PC-9 (cell line): ENCODE results near the gene KLC3. TPM values are rescaled to one million over a fixed set of nuclear protein-coding genes. Genes with fewer than 3 reads are reported as not detected.

Source experiments
- BruUV-seq: library from RNA; stranded (reverse); fragments of 400-500 nt; replicated peaks from 2 replicates; lab custom pipeline; 2021; lab: Mats Ljungman, UMichigan
- CTCF ChIA-PET: fragments of 300-600 bp; sonication (Branson Sonifier 250); formaldehyde crosslinking; loops from one replicate; lab custom pipeline; 2022; ENCODE audit warnings: antibody characterized with exemption; lab: Charles Lee
- POLR2A ChIA-PET: fragments of 300-600 bp; sonication (Branson Sonifier 250); formaldehyde crosslinking; loops from one replicate; lab custom pipeline; 2022; ENCODE audit warnings: antibody characterized with exemption; ENCODE audit not compliant: unreplicated experiment; lab: Charles Lee
- DNase-seq, 2 experiments: peaks; one replicate each; pipeline versions ENCODE4 v3.0.0 to v3.0.0-alpha.2; 2015 to 2022; ENCODE audit warnings: mixed read lengths in 1 of 2
- H2AFZ ChIP-seq: fragments of 200-600 bp; sonication (generic); 2 replicates; pipeline ENCODE4 v1.8.1; 2017; ENCODE audit warnings: antibody characterized with exemption
- H3F3A ChIP-seq: fragments of 200-600 bp; sonication (generic); 2 replicates; pipeline ENCODE4 v1.8.1; 2017; ENCODE audit warnings: antibody characterized with exemption, mild to moderate bottlenecking, low read depth; ENCODE audit not compliant: insufficient read depth
- H3K27ac ChIP-seq: fragments of 200-600 bp; sonication (generic); 2 replicates; pipeline ENCODE4 v1.6.1; 2016; ENCODE audit warnings: mixed run types
- H3K27me3 ChIP-seq: fragments of 200-600 bp; sonication (generic); 2 replicates; pipeline ENCODE4 v1.6.1; 2016; ENCODE audit warnings: low read depth, mixed run types; ENCODE audit not compliant: insufficient read depth
- H3K36me3 ChIP-seq: fragments of 200-600 bp; sonication (generic); 2 replicates; pipeline ENCODE4 v1.6.1; 2016; ENCODE audit warnings: low read depth, mixed run types
- H3K4me1 ChIP-seq: fragments of 200-600 bp; sonication (generic); replicated peaks from 2 replicates; pipeline ENCODE4 v1.6.1; 2016; ENCODE audit warnings: mixed run types; ENCODE audit not compliant: insufficient read depth
- H3K4me2 ChIP-seq: fragments of 200-600 bp; sonication (generic); 2 replicates; pipeline ENCODE4 v1.6.1; 2017; ENCODE audit warnings: mixed run types
- H3K4me3 ChIP-seq: fragments of 200-600 bp; sonication (generic); 2 replicates; pipeline ENCODE4 v1.6.1; 2016; ENCODE audit warnings: mixed run types
- H3K79me2 ChIP-seq: fragments of 200-600 bp; sonication (generic); 2 replicates; pipeline ENCODE4 v1.6.1; 2017; ENCODE audit warnings: low read depth, mixed run types
- H3K9me2 ChIP-seq: fragments of 200-600 bp; sonication (generic); 2 replicates; pipeline ENCODE4 v1.8.1; 2017; ENCODE audit warnings: mild to moderate bottlenecking; ENCODE audit not compliant: insufficient read depth
- H3K9me3 ChIP-seq: fragments of 200-600 bp; sonication (generic); 2 replicates; pipeline ENCODE4 v1.8.1; 2016; ENCODE audit warnings: low read depth; ENCODE audit not compliant: insufficient read depth
- H4K20me1 ChIP-seq: fragments of 200-600 bp; sonication (generic); 2 replicates; pipeline ENCODE4 v1.8.1; 2017; ENCODE audit not compliant: insufficient read depth
- CTCF ChIP-seq: fragments of 200-600 bp; sonication (generic); conservative IDR thresholded peaks from 2 replicates; pipeline ENCODE4 v1.6.1; 2017; ENCODE audit warnings: mixed run types, antibody characterized with exemption, mild to moderate bottlenecking, moderate library complexity
- EZH2 ChIP-seq: fragments of 200-600 bp; sonication (generic); IDR thresholded peaks from 2 replicates; pipeline ENCODE4 v1.8.0; 2017; ENCODE audit warnings: antibody characterized with exemption, low read depth
- intact Hi-C: fragments of 100-400 bp; cut with micrococcal nuclease; formaldehyde crosslinking; loops from one replicate; pipeline ENCODE4 v1.10.0; 2022; ENCODE audit not compliant: unreplicated experiment
- total RNA-seq: library from RNA; stranded (reverse); gene quantifications from 2 replicates; pipeline ENCODE4 v1.2.3, GENCODE V29; 2021

Gene KLC3
- total RNA-seq, 1 experiment from 2014 or later: 20.6 TPM

GRCh38 chr19:45305007-45305406, 35.5 kb upstream of the KLC3 start:
- intact Hi-C loops: no loop called here
- H3K4me2 ChIP-seq: no peak overlapping the region
- POLR2A ChIA-PET: no interaction called here

GRCh38 chr19:45305421-45305820, 35.1 kb upstream of the KLC3 start:
- Histone ChIP-seq H3K27ac (no peak overlapping the region), H3K36me3 (no peaks in the 10 kb centered on the region), H3K4me3 (no peak overlapping the region), H3K79me2 (no peaks in the 10 kb centered on the region), H3F3A (peaks cover 19% of the 10 kb centered on the region), H3K9me2 (no peaks in the 10 kb centered on the region), H3K9me3 (no peaks in the 10 kb centered on the region), H2AFZ (no peak overlapping the region), H3K4me2 (no peak overlapping the region), H3K4me1 (no peaks in the 10 kb centered on the region), H4K20me1 (no peaks in the 10 kb centered on the region), H3K27me3 (no peaks in the 10 kb centered on the region)
- intact Hi-C loops: no loop called here
- ChIA-PET CTCF (no interaction called here), POLR2A (no interaction called here)
- DNase-seq: no peak
- no TSS peak for BruUV-seq
- TF ChIP-seq EZH2 (no peak), CTCF (no peak)

More at GRCh38 chr19:45305007-45305406, 35.5 kb upstream of the KLC3 start:
- H3K4me1 ChIP-seq: no peaks in the 10 kb centered on the region
- no peaks in the 10 kb centered on the region for H3K79me2 ChIP-seq
- no peak overlapping the region for H2AFZ ChIP-seq
- H3K27ac ChIP-seq: no peak overlapping the region
- H3K27me3 ChIP-seq: no peaks in the 10 kb centered on the region
- H3K9me3 ChIP-seq: no peaks in the 10 kb centered on the region
- no peak for DNase-seq
- H3K36me3 ChIP-seq: no peaks in the 10 kb centered on the region
- no peak overlapping the region for H3K4me3 ChIP-seq
- no TSS peak for BruUV-seq
- peaks cover 18% of the 10 kb centered on the region for H3F3A ChIP-seq
- no peaks in the 10 kb centered on the region for H4K20me1 ChIP-seq
- CTCF ChIA-PET: no interaction called here
- no peaks in the 10 kb centered on the region for H3K9me2 ChIP-seq
- TF ChIP-seq CTCF: no peak
- no peak for TF ChIP-seq EZH2

GRCh38 chr19:45306040-45306439, 34.5 kb upstream of the KLC3 start:
- no peak for TF ChIP-seq CTCF
- no peak for TF ChIP-seq EZH2
- no TSS peak for BruUV-seq
- ChIA-PET POLR2A (interaction anchor here (0.6 kb wide), 1 partner anchor 241 kb away, joined by 21 read pairs; no protein-coding TSS in a partner anchor), CTCF (no interaction called here)
- H4K20me1 ChIP-seq: no peaks in the 10 kb centered on the region
- H2AFZ ChIP-seq: no peak overlapping the region
- no peak overlapping the region for H3K4me3 ChIP-seq
- no peaks in the 10 kb centered on the region for H3K9me2 ChIP-seq
- no peaks in the 10 kb centered on the region for H3K27me3 ChIP-seq
- H3K4me2 ChIP-seq: no peak overlapping the region
- intact Hi-C loops: no loop called here
- H3K9me3 ChIP-seq: no peaks in the 10 kb centered on the region
- no peaks in the 10 kb centered on the region for H3K79me2 ChIP-seq
- no peak for DNase-seq
- no peaks in the 10 kb centered on the region for H3K36me3 ChIP-seq
- H3K27ac ChIP-seq: no peak overlapping the region
- peaks cover 19% of the 10 kb centered on the region for H3F3A ChIP-seq
- H3K4me1 ChIP-seq: no peaks in the 10 kb centered on the region
